ENCODE results near the gene FOXJ1. TPM values are rescaled to one million over a fixed set of nuclear protein-coding genes. Genes with fewer than 3 reads are reported as not detected.

The FOXJ1 gene
- total and polyA plus RNA-seq, 2 of the 13 experiments (the other 11 are each of a cell fraction or from before 2014, with no cell fraction given) = 0.98 to 1.6 TPM

DNA sequence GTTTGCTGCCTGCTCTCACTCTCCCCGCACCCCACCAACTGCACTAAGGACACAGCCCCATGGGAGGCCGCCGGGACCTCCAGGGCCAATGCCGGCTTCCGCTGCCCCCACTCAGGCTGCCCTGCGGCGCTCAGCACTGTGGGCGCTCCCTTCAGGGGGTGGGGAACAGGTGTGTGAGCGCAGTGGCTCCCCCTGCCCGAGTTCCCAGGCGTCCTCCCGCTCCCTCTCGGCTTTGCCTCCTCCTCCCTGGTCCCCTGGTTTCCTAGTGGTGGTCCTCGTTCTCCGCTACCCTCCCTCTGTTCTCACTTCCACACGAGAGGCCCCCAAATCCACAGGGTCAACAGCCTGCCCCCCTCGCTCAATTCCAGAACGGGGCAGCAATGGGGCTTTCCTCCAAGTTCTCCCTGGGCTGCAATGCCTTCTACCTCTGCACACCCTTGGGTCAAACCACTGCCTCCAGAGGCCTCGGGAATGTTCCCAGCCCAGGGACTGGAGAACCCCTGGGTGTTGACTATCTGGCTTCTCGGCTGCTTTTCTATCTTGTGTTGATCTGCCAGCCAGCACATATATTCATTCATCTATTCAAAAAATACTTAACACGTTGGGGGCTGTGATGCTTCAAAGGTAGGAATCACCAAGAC lies 9.9 kb downstream of the FOXJ1 start:
- H3K9ac ChIP-seq (ENCODE audit: insufficient read depth, low read depth, low read length) = no peak overlapping the region
- peak; percentile 8 for TF ChIP-seq HNRNPLL (IDR thresholded peaks at IDR 0.05; ENCODE audit: low read depth, low read length, poor library complexity, severe bottlenecking)
- TF ChIP-seq ZNF20 (CRISPR knock-in tag; IDR thresholded peaks at IDR 0.05) = no peak
- TF ChIP-seq ZBTB7B (CRISPR knock-in tag; IDR thresholded peaks at IDR 0.05) = 0 out of 2 replicates have a peak, but pooled peaks have one; percentile 19
- TF ChIP-seq ADNP (CRISPR knock-in tag; IDR thresholded peaks at IDR 0.05) = no peak
- TF ChIP-seq SAP130 (CRISPR knock-in tag; IDR thresholded peaks at IDR 0.05; ENCODE audit: low read depth) = no peak
- TF ChIP-seq ZKSCAN5 (CRISPR knock-in tag; IDR thresholded peaks at IDR 0.05) = no peak
- DNase-seq (ENCODE audit: low spot score) = no peak
- H3K4me3 ChIP-seq (replicated peaks in 1 of 3; ENCODE audit: insufficient read depth in 1 of 3, low read depth in 2 of 3, low read length in 3 of 3) = peak overlapping the region in 1 of 3 experiments; percentile 68; a peak in 1 of 6 replicates
- no peak for FAIRE-seq
- H3K27me3 ChIP-seq (ENCODE audit: control insufficient read depth in 1 of 2, insufficient read depth in 2 of 2, low read length in 2 of 2) = no peaks in the 10 kb centered on the region; a peak in 2 of 5 replicates
- H3K27ac ChIP-seq (ENCODE audit: extremely low read length, insufficient read depth, low read length) = no peak overlapping the region
- BruUV-seq (replicated peaks) = no TSS peak
- intact Hi-C loops (cut with micrococcal nuclease; ENCODE audit: unreplicated experiment) = no loop called here
- WGBS (ENCODE audit: low lambda C conversion rate) = 64% methylated on average over 21 of the region's 21 CpGs
- peak overlapping the region; percentile 86 for H3K4me2 ChIP-seq (ENCODE audit: low read depth, low read length)
- H4K20me1 ChIP-seq (ENCODE audit: insufficient read depth, low read length) = no peaks in the 10 kb centered on the region
- peaks cover 63% of the 10 kb centered on the region for H3K4me1 ChIP-seq (ENCODE audit: insufficient read depth, low read length)
- ChIA-PET POLR2A (interaction anchor here (0.6 to 1.1 kb wide), 2 partner anchors 9 to 137 kb away, joined by 3 to 4 read pairs; partner anchors contain the start of gene FOXJ1), CTCF (ENCODE audit: low intra/inter-chr PET ratio, low total read pairs) (no interaction called here)
- H3K36me3 ChIP-seq (replicated peaks in 1 of 2; ENCODE audit: control insufficient read depth in 1 of 2, insufficient read depth in 2 of 2, low read length in 2 of 2) = no peaks in the 10 kb centered on the region
- H3K79me2 ChIP-seq (ENCODE audit: insufficient read depth, low read length) = no peaks in the 10 kb centered on the region
- H3K9me3 ChIP-seq (ENCODE audit: low read length) = no peaks in the 10 kb centered on the region
- peak; percentile 40 for ATAC-seq
- no peak overlapping the region for H2AFZ ChIP-seq (ENCODE audit: low read length)
- in situ Hi-C loops (cut with HindIII; ENCODE audit: extremely low pct_ligation_motif_present, low pct_unique_long_range_greater_than_20kb) = no loop called here

DNA sequence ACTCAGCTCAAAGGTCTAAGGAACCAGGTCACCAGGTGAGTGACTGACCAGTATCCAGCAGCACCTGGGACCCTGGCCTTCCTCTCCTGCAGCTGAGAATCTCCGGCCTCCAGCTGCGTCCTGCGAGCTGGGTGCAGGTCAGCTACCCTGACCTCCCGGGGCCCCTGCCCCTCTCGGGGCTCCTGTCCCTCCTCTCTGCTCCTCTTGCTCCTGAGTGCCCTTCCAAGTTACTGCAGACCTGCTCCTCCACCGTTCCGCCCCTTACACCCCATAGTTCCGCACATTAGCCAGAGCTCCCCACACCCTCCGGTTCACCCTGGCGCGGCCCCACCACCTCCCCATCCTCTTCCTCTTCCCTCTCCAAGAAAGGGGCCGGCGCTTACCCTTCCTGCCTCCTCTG lies 10.6 kb downstream of the FOXJ1 start:
- ATAC-seq (no peak), DNase-seq (ENCODE audit: low spot score) (no peak), FAIRE-seq (no peak)
- in situ Hi-C loops (cut with HindIII; ENCODE audit: extremely low pct_ligation_motif_present, low pct_unique_long_range_greater_than_20kb) = no loop called here
- Histone ChIP-seq H3K27ac (ENCODE audit: extremely low read length, insufficient read depth, low read length) (no peak overlapping the region), H3K4me1 (ENCODE audit: insufficient read depth, low read length) (peaks cover 58% of the 10 kb centered on the region), H3K9ac (ENCODE audit: insufficient read depth, low read depth, low read length) (no peak overlapping the region), H3K27me3 (ENCODE audit: control insufficient read depth in 1 of 2, insufficient read depth in 2 of 2, low read length in 2 of 2) (no peaks in the 10 kb centered on the region; a peak in 2 of 5 replicates), H4K20me1 (ENCODE audit: insufficient read depth, low read length) (no peaks in the 10 kb centered on the region), H3K9me3 (ENCODE audit: low read length) (no peaks in the 10 kb centered on the region), H3K4me2 (ENCODE audit: low read depth, low read length) (no peak overlapping the region), H3K79me2 (ENCODE audit: insufficient read depth, low read length) (no peaks in the 10 kb centered on the region), H2AFZ (ENCODE audit: low read length) (no peak overlapping the region), H3K4me3 (replicated peaks in 1 of 3; ENCODE audit: insufficient read depth in 1 of 3, low read depth in 2 of 3, low read length in 3 of 3) (no peak overlapping the region; a peak in 1 of 6 replicates), H3K36me3 (replicated peaks in 1 of 2; ENCODE audit: control insufficient read depth in 1 of 2, insufficient read depth in 2 of 2, low read length in 2 of 2) (no peaks in the 10 kb centered on the region)
- intact Hi-C loops (cut with micrococcal nuclease; ENCODE audit: unreplicated experiment) = no loop called here
- BruUV-seq (replicated peaks) = no TSS peak
- POLR2A ChIA-PET = interaction anchor here (0.6 to 1.1 kb wide), 4 partner anchors 8 to 134 kb away, joined by 3 read pairs; partner anchors contain the start of gene FOXJ1
- WGBS (ENCODE audit: low lambda C conversion rate) = 49% methylated on average over 13 of the region's 13 CpGs
- CTCF ChIA-PET (ENCODE audit: low intra/inter-chr PET ratio, low total read pairs) = no interaction called here
- TF ChIP-seq NR2F6 (IDR thresholded peaks at IDR 0.05) (peak; percentile 44; the same call in 1 of the 2 replicates), NR2F6 (CRISPR knock-in tag; IDR thresholded peaks at IDR 0.05) (no peak)
- TF ChIP-seq, protein P1, sequence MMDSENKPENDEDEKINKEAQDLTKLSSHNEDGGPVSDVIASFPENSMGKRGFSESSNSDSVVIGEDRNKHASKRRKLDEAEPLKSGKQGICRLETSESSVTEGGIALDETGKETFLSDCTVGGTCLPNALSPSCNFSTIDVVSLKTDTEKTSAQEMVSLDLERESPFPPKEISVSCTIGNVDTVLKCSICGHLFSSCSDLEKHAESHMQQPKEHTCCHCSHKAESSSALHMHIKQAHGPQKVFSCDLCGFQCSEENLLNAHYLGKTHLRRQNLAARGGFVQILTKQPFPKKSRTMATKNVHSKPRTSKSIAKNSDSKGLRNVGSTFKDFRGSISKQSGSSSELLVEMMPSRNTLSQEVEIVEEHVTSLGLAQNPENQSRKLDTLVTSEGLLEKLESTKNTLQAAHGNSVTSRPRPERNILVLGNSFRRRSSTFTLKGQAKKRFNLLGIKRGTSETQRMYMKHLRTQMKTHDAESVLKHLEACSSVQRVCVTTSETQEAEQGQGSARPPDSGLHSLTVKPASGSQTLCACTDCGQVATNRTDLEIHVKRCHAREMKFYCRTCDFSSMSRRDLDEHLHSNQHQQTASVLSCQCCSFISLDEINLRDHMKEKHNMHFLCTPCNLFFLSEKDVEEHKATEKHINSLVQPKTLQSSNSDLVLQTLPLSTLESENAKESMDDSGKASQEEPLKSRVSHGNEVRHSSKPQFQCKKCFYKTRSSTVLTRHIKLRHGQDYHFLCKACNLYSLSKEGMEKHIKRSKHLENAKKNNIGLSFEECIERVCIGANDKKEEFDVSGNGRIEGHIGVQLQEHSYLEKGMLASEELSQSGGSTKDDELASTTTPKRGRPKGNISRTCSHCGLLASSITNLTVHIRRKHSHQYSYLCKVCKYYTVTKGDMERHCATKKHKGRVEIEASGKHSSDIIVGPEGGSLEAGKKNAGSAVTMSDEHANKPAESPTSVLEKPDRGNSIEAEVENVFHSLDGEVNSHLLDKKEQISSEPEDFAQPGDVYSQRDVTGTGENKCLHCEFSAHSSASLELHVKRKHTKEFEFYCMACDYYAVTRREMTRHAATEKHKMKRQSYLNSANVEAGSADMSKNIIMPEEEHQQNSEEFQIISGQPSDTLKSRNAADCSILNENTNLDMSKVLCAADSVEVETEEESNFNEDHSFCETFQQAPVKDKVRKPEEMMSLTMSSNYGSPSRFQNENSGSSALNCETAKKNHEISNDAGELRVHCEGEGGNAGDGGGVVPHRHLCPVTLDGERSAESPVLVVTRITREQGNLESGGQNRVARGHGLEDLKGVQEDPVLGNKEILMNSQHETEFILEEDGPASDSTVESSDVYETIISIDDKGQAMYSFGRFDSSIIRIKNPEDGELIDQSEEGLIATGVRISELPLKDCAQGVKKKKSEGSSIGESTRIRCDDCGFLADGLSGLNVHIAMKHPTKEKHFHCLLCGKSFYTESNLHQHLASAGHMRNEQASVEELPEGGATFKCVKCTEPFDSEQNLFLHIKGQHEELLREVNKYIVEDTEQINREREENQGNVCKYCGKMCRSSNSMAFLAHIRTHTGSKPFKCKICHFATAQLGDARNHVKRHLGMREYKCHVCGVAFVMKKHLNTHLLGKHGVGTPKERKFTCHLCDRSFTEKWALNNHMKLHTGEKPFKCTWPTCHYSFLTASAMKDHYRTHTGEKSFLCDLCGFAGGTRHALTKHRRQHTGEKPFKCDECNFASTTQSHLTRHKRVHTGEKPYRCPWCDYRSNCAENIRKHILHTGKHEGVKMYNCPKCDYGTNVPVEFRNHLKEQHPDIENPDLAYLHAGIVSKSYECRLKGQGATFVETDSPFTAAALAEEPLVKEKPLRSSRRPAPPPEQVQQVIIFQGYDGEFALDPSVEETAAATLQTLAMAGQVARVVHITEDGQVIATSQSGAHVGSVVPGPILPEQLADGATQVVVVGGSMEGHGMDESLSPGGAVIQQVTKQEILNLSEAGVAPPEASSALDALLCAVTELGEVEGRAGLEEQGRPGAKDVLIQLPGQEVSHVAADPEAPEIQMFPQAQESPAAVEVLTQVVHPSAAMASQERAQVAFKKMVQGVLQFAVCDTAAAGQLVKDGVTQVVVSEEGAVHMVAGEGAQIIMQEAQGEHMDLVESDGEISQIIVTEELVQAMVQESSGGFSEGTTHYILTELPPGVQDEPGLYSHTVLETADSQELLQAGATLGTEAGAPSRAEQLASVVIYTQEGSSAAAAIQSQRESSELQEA (CRISPR knock-in tag; IDR thresholded peaks at IDR 0.05; ENCODE audit: not compliant biosample characterization) = no peak
